H9 (cell line): ENCODE measurements around the gene NBL1. TPM values are rescaled to one million over a fixed set of nuclear protein-coding genes. Genes with fewer than 3 reads are reported as not detected.

ENCODE experiments used
- DNase-seq: peaks from one replicate; pipeline ENCODE4 v3.0.0-alpha.2; 2017
- H2AFZ ChIP-seq: one replicate; pipeline ENCODE4 v1.6.1; 2013; ENCODE audit warnings: mild to moderate bottlenecking, low read length, control low read depth, moderate library complexity
- H2AK5ac ChIP-seq: 2 replicates; pipeline ENCODE4 v1.6.1; 2013; ENCODE audit warnings: low read length, control low read depth, mixed read lengths; ENCODE audit not compliant: insufficient read length
- H2BK120ac ChIP-seq: one replicate; pipeline ENCODE4 v1.6.1; 2013; ENCODE audit warnings: low read depth, mild to moderate bottlenecking, low read length, control low read depth, inconsistent platforms; ENCODE audit not compliant: poor library complexity, severe bottlenecking
- H2BK12ac ChIP-seq: 2 replicates; pipeline ENCODE4 v1.6.1; 2013; ENCODE audit warnings: low read length, control low read depth, mixed read lengths, low read depth; ENCODE audit not compliant: insufficient read length
- H2BK15ac ChIP-seq: 2 replicates; pipeline ENCODE4 v1.6.1; 2013; ENCODE audit warnings: low read depth, low read length, control low read depth
- H2BK20ac ChIP-seq: one replicate; pipeline ENCODE4 v1.6.1; 2013; ENCODE audit warnings: low read depth, mild to moderate bottlenecking, low read length, control low read depth, inconsistent platforms; ENCODE audit not compliant: poor library complexity, severe bottlenecking
- H2BK5ac ChIP-seq: 2 replicates; pipeline ENCODE4 v1.6.1; 2013; ENCODE audit warnings: low read length, control low read depth, mixed read lengths; ENCODE audit not compliant: insufficient read length
- H3K14ac ChIP-seq: 2 replicates; pipeline ENCODE4 v1.6.1; 2013; ENCODE audit warnings: low read length, control low read depth; ENCODE audit not compliant: insufficient read depth
- H3K18ac ChIP-seq: 2 replicates; pipeline ENCODE4 v1.6.1; 2013; ENCODE audit warnings: low read depth, mild to moderate bottlenecking, mixed read lengths, low read length, control low read depth; ENCODE audit not compliant: insufficient read length
- H3K23ac ChIP-seq: 2 replicates; pipeline ENCODE4 v1.6.1; 2013; ENCODE audit warnings: low read length, control low read depth, mixed read lengths, low read depth; ENCODE audit not compliant: insufficient read length
- H3K23me2 ChIP-seq: 2 replicates; pipeline ENCODE4 v1.6.1; 2013; ENCODE audit warnings: low read depth, mild to moderate bottlenecking, mixed read lengths, low read length, control low read depth; ENCODE audit not compliant: insufficient read length, poor library complexity, severe bottlenecking
- H3K27ac ChIP-seq: 2 replicates; pipeline ENCODE4 v1.5.1; 2013; ENCODE audit warnings: low read length, control low read depth, mixed read lengths, low read depth; ENCODE audit not compliant: insufficient read length
- H3K27me3 ChIP-seq: 2 replicates; pipeline ENCODE4 v1.6.1; 2013; ENCODE audit warnings: low read length, control low read depth, inconsistent platforms; ENCODE audit not compliant: insufficient read depth
- H3K4ac ChIP-seq: 2 replicates; pipeline ENCODE4 v1.6.1; 2013; ENCODE audit warnings: low read depth, mild to moderate bottlenecking, control low read depth, inconsistent platforms, low read length, moderate library complexity
- H3K4me1 ChIP-seq: 2 replicates; pipeline ENCODE4 v1.6.1; 2013; ENCODE audit warnings: low read length, control low read depth, inconsistent platforms; ENCODE audit not compliant: insufficient read depth
- H3K4me2 ChIP-seq: 2 replicates; pipeline ENCODE4 v1.6.1; 2013; ENCODE audit warnings: low read length, control low read depth, mixed read lengths; ENCODE audit not compliant: insufficient read length, insufficient read depth
- H3K56ac ChIP-seq: 2 replicates; pipeline ENCODE4 v1.6.1; 2013; ENCODE audit warnings: low read depth, mild to moderate bottlenecking, mixed read lengths, low read length, control low read depth; ENCODE audit not compliant: insufficient read length
- H3K79me1 ChIP-seq: 2 replicates; pipeline ENCODE4 v1.6.1; 2013; ENCODE audit warnings: low read depth, mild to moderate bottlenecking, moderate library complexity, low read length, control low read depth, inconsistent platforms; ENCODE audit not compliant: insufficient read depth, poor library complexity, severe bottlenecking
- H3K79me2 ChIP-seq: 2 replicates; pipeline ENCODE4 v1.6.1; 2013; ENCODE audit warnings: low read length, control low read depth, inconsistent platforms; ENCODE audit not compliant: insufficient read depth
- H3K9ac ChIP-seq: 2 replicates; pipeline ENCODE4 v1.6.1; 2013; ENCODE audit warnings: low read length, control low read depth, mixed read lengths; ENCODE audit not compliant: insufficient read length; ENCODE audit errors: extremely low read depth
- H3K9me3 ChIP-seq: one replicate; pipeline ENCODE4 v1.6.1; 2013; ENCODE audit warnings: low read depth, low read length, inconsistent platforms; ENCODE audit not compliant: control insufficient read depth
- H3T11ph ChIP-seq: one replicate; pipeline ENCODE4 v1.6.1; 2013; ENCODE audit warnings: mild to moderate bottlenecking, low read length, control low read depth, inconsistent platforms
- H4K20me1 ChIP-seq: one replicate; pipeline ENCODE4 v1.6.1; 2013; ENCODE audit not compliant: control insufficient read depth, insufficient read length, insufficient read depth
- H4K5ac ChIP-seq: 2 replicates; pipeline ENCODE4 v1.6.1; 2013; ENCODE audit warnings: low read depth, mild to moderate bottlenecking, mixed read lengths, low read length, control low read depth; ENCODE audit not compliant: insufficient read length
- H4K8ac ChIP-seq: replicated peaks from 2 replicates; pipeline ENCODE4 v1.6.1; 2013; ENCODE audit warnings: low read length, control low read depth, mixed read lengths, low read depth; ENCODE audit not compliant: insufficient read length
- H4K91ac ChIP-seq: 2 replicates; pipeline ENCODE4 v1.6.1; 2013; ENCODE audit warnings: low read depth, mild to moderate bottlenecking, moderate library complexity, mixed read lengths, low read length, control low read depth; ENCODE audit not compliant: insufficient read length
- H3K27ac Mint-ChIP-seq, 3 experiments: 2 replicates in 2 of 3; 3 replicates in 1 of 3; pipeline ENCODE4 v1.8.0; 2020 to 2021; ENCODE audit warnings: mixed read lengths in 3 of 3, mild to moderate bottlenecking in 1 of 3, moderate library complexity in 1 of 3
- H3K27me3 Mint-ChIP-seq: 2 replicates; pipeline ENCODE4 v1.8.0; 2021; ENCODE audit warnings: low read depth, mild to moderate bottlenecking, moderate library complexity, mixed read lengths
- H3K36me3 Mint-ChIP-seq, 3 experiments: 2 replicates in 2 of 3; 3 replicates in 1 of 3; pipeline ENCODE4 v1.8.0; 2020 to 2021; ENCODE audit warnings: low read depth in 3 of 3, mixed read lengths in 3 of 3; ENCODE audit not compliant: insufficient read depth in 1 of 3
- H3K4me1 Mint-ChIP-seq, 2 experiments: 2 replicates each; pipeline ENCODE4 v1.8.0; 2020; ENCODE audit warnings: mixed read lengths in 2 of 2
- H3K4me3 Mint-ChIP-seq, 2 experiments: 2 replicates in 1 of 2; 3 replicates in 1 of 2; pipeline ENCODE4 v1.8.0; 2020 to 2021; ENCODE audit warnings: mild to moderate bottlenecking in 2 of 2, mixed read lengths in 2 of 2, moderate library complexity in 1 of 2
- H3K9me3 Mint-ChIP-seq, 2 experiments: 2 replicates in 1 of 2; 3 replicates in 1 of 2; pipeline ENCODE4 v1.8.0; 2020; ENCODE audit warnings: mild to moderate bottlenecking in 2 of 2, mixed read lengths in 2 of 2, moderate library complexity in 1 of 2
- CTCF ChIP-seq: fragments of 200-600 bp; sonication (generic); conservative IDR thresholded peaks from 3 replicates; pipeline ENCODE4 v1.8.0; 2021; ENCODE audit warnings: antibody characterized with exemption, mild to moderate bottlenecking
- WGBS: extraction: QIAGEN DNeasy Blood & Tissue Kit; methylation state at CpG from one replicate; pipeline ENCODE4 v1.1.7; 2013; ENCODE audit warnings: missing lambda C conversion rate, low lambda C conversion rate, mixed read lengths; ENCODE audit not compliant: insufficient read length; ENCODE audit errors: extremely low coverage; 5-methylcytosine and 5-hydroxymethylcytosine counted together
- long read RNA-seq: library from polyadenylated mRNA; unstranded; transcript quantifications from one replicate; pipeline ENCODE4 v2.0.0, GENCODE V29; 2020
- total RNA-seq: library from RNA; stranded (reverse); gene quantifications from 2 replicates; pipeline ENCODE4 v1.2.1, GENCODE V29; 2021

Gene NBL1
- 6.1 and 6.4 TPM in 2 replicates for total RNA-seq
- long read RNA-seq, partial matches to known transcripts: 0 of 4 reads
- long read RNA-seq, other reads (novel, unspliced or antisense): 2 of 4 reads

GRCh38 chr1:19643602-19644394, at the start of gene NBL1:
Gene NBL1 (plus strand): TSS chr1:19644311. CDS start chr1:19655031, 10,720 bp downstream.
- peak within 1 kb of the TSS; percentile 58 for H3K4me2 ChIP-seq
- peaks cover 19 to 32% of the 10 kb centered on the region in 2 experiments for H3K4me1 Mint-ChIP-seq
- no peak within 1 kb of the TSS for H2AK5ac ChIP-seq
- no peak within 1 kb of the TSS for H4K91ac ChIP-seq
- H2BK15ac ChIP-seq: no peak within 1 kb of the TSS
- no peak within 1 kb of the TSS for H2AFZ ChIP-seq
- no peak for DNase-seq
- peak within 1 kb of the TSS in 1 of 3 experiments; percentile 70; a peak in 1 of 7 replicates for H3K27ac Mint-ChIP-seq
- no peak within 1 kb of the TSS for H3K4ac ChIP-seq
- H3K23me2 ChIP-seq: peaks cover 19% of the 10 kb centered on the region
- no peaks in the 10 kb centered on the region for H3K79me2 ChIP-seq
- H3K23ac ChIP-seq: no peak within 1 kb of the TSS
- TF ChIP-seq CTCF: no peak
- no peaks in the 10 kb centered on the region for H3K9me3 ChIP-seq
- H3K4me3 Mint-ChIP-seq: peak within 1 kb of the TSS; percentile 82 to 97
- H3K14ac ChIP-seq: peak within 1 kb of the TSS; percentile 58; the same call in 1 of the 2 replicates
- H2BK5ac ChIP-seq: no peak within 1 kb of the TSS
- no peak within 1 kb of the TSS for H4K5ac ChIP-seq
- no CpG with 5 or more reads among the region's 90 CpGs for WGBS
- no peak within 1 kb of the TSS for H3K18ac ChIP-seq
- no peaks in the 10 kb centered on the region; a peak in 2 of 7 replicates for H3K36me3 Mint-ChIP-seq
- no peaks in the 10 kb centered on the region for H4K20me1 ChIP-seq
- H2BK120ac ChIP-seq: no peak within 1 kb of the TSS
- no peak within 1 kb of the TSS for H3K27ac ChIP-seq
- no peak within 1 kb of the TSS for H2BK12ac ChIP-seq
- H3K56ac ChIP-seq: no peak within 1 kb of the TSS
- H2BK20ac ChIP-seq: no peak within 1 kb of the TSS
- H4K8ac ChIP-seq: no peak within 1 kb of the TSS
- H3K9me3 Mint-ChIP-seq: peaks cover 0 to 3% of the 10 kb centered on the region in 2 experiments; a peak in 1 of 5 replicates
- no peak within 1 kb of the TSS for H3T11ph ChIP-seq
- H3K79me1 ChIP-seq: no peaks in the 10 kb centered on the region
- H3K27me3 Mint-ChIP-seq: peaks cover 60% of the 10 kb centered on the region
- peak within 1 kb of the TSS; percentile 44 for H3K9ac ChIP-seq
- no peaks in the 10 kb centered on the region; the same call in 1 of the 2 replicates for H3K4me1 ChIP-seq
- peaks cover 17% of the 10 kb centered on the region; the same call in 1 of the 2 replicates for H3K27me3 ChIP-seq
